ENCODE results near the gene CDADC1. TPM values are rescaled to one million over a fixed set of nuclear protein-coding genes. Genes with fewer than 3 reads are reported as not detected.

The CDADC1 gene
- total and polyA plus RNA-seq, 2 of the 13 experiments (the other 11 are each of a cell fraction or from before 2014, with no cell fraction given), result 2.4 to 9.0 TPM

- TF ChIP-seq, protein P1, sequence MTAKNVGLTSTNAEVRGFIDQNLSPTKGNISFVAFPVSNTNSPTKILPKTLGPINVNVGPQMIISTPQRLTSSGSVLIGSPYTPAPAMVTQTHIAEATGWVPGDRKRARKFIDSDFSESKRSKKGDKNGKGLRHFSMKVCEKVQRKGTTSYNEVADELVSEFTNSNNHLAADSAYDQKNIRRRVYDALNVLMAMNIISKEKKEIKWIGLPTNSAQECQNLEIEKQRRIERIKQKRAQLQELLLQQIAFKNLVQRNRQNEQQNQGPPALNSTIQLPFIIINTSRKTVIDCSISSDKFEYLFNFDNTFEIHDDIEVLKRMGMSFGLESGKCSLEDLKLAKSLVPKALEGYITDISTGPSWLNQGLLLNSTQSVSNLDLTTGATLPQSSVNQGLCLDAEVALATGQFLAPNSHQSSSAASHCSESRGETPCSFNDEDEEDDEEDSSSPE (CRISPR knock-in tag; IDR thresholded peaks at IDR 0.05), result peak; percentile 69
- TF ChIP-seq ZFP36 (IDR thresholded peaks at IDR 0.05; ENCODE audit: borderline replicate concordance, low read depth, low read length, partially characterized antibody), result no peak
- no peak for TF ChIP-seq ZNF329 (CRISPR knock-in tag; IDR thresholded peaks at IDR 0.05; ENCODE audit: low read depth)
- no peak for TF ChIP-seq SKI (IDR thresholded peaks at IDR 0.05; ENCODE audit: partially characterized antibody)
- peak; percentile 90 for TF ChIP-seq ZNF501 (CRISPR knock-in tag; IDR thresholded peaks at IDR 0.05)
- TF ChIP-seq, protein P2, sequence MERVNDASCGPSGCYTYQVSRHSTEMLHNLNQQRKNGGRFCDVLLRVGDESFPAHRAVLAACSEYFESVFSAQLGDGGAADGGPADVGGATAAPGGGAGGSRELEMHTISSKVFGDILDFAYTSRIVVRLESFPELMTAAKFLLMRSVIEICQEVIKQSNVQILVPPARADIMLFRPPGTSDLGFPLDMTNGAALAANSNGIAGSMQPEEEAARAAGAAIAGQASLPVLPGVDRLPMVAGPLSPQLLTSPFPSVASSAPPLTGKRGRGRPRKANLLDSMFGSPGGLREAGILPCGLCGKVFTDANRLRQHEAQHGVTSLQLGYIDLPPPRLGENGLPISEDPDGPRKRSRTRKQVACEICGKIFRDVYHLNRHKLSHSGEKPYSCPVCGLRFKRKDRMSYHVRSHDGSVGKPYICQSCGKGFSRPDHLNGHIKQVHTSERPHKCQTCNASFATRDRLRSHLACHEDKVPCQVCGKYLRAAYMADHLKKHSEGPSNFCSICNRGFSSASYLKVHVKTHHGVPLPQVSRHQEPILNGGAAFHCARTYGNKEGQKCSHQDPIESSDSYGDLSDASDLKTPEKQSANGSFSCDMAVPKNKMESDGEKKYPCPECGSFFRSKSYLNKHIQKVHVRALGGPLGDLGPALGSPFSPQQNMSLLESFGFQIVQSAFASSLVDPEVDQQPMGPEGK (CRISPR knock-in tag; IDR thresholded peaks at IDR 0.05), result peak; percentile 54; the same call in 1 of the 2 replicates
- no peak for TF ChIP-seq AHR (CRISPR knock-in tag; IDR thresholded peaks at IDR 0.05)
- no peak for TF ChIP-seq ZNF121 (CRISPR knock-in tag; IDR thresholded peaks at IDR 0.05)
- TF ChIP-seq, protein P3, sequence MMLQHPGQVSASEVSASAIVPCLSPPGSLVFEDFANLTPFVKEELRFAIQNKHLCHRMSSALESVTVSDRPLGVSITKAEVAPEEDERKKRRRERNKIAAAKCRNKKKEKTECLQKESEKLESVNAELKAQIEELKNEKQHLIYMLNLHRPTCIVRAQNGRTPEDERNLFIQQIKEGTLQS (CRISPR knock-in tag; IDR thresholded peaks at IDR 0.05), result no peak
- no peak for TF ChIP-seq ZNF414 (CRISPR knock-in tag; IDR thresholded peaks at IDR 0.05)
- TF ChIP-seq ZNF674 (CRISPR knock-in tag; IDR thresholded peaks at IDR 0.05; ENCODE audit: low read depth), result no peak
- TF ChIP-seq ZFX (CRISPR knock-in tag; IDR thresholded peaks at IDR 0.05; ENCODE audit: low read depth), result peak; percentile 87
- TF ChIP-seq ZBTB4 (CRISPR knock-in tag; IDR thresholded peaks at IDR 0.05; ENCODE audit: borderline replicate concordance), result no peak
- TF ChIP-seq KDM1A (CRISPR knock-in tag; IDR thresholded peaks at IDR 0.05), result no peak
- TF ChIP-seq REXO4 (CRISPR knock-in tag; IDR thresholded peaks at IDR 0.05; ENCODE audit: borderline replicate concordance), result no peak
- no peak for TF ChIP-seq ZNF30 (CRISPR knock-in tag; IDR thresholded peaks at IDR 0.05)
- TF ChIP-seq, protein P4, sequence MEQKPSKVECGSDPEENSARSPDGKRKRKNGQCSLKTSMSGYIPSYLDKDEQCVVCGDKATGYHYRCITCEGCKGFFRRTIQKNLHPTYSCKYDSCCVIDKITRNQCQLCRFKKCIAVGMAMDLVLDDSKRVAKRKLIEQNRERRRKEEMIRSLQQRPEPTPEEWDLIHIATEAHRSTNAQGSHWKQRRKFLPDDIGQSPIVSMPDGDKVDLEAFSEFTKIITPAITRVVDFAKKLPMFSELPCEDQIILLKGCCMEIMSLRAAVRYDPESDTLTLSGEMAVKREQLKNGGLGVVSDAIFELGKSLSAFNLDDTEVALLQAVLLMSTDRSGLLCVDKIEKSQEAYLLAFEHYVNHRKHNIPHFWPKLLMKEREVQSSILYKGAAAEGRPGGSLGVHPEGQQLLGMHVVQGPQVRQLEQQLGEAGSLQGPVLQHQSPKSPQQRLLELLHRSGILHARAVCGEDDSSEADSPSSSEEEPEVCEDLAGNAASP (CRISPR knock-in tag; IDR thresholded peaks at IDR 0.05; ENCODE audit: borderline replicate concordance), result no peak
- TF ChIP-seq FOXJ3 (CRISPR knock-in tag; IDR thresholded peaks at IDR 0.05; ENCODE audit: borderline replicate concordance), result no peak
- 0 out of 2 replicates have a peak, but pooled peaks have one; percentile 61 for TF ChIP-seq ZFP36L1 (CRISPR knock-in tag; IDR thresholded peaks at IDR 0.05)
Observed at GRCh38 chr13:49247643-49248621, at the start of gene CDADC1 (continued).

Measured in HepG2 (cell line).